Activated T-helper 1 cell treated with anti-CD3 and anti-CD28 coated beads, Interleukin-2, amount 50 U/mL, for 16 hours (primary cell): ENCODE measurements around the gene CRTC2.
"Not testable (repeated sequence)": the region's sequence is repeated elsewhere in the genome, so short reads cannot be mapped to it uniquely, and the experiment has no call there.

Experiments used
- DNase-seq, 2 donors: peaks; one replicate each; pipeline ENCODE4 v3.0.0-alpha.2; 2020; ENCODE audit warnings: low read depth in 1 of 2, low spot score in 1 of 2

Gene CRTC2

GRCh38 chr1:153929981-153930948 is 28.1 kb downstream of the CRTC2 start:
- DNase-seq, result no peak

GRCh38 chr1:153929426-153929825 is 29.0 kb downstream of the CRTC2 start:
- no peak for DNase-seq

DNA sequence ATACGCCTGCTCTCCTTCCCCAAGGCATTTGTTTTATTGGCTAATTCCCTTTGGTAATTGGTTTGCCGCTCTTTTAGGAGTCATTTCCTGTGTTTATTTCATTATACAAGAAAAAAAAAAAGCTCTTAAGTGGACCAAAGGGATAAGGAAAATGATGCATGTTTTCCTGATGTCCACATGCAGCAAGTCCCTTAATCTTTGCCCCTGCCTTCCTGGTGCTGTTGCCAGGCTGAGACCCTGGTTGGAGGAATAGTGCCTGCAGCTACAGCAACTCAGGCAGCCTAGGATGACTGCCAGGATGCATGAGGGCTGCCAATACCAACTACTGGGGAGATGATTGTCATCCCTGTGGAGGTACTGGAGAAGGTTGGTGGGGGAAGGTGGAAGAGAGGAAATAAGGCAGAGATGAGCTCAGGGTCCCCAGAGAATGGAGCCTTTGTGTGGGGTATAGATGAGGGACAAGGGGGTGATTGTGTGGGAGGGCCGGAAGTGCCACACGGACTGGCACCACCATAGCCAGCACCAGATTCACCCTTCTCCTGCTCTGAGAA is 29.5 kb downstream of the CRTC2 start:
- DNase-seq, result no peak

DNA sequence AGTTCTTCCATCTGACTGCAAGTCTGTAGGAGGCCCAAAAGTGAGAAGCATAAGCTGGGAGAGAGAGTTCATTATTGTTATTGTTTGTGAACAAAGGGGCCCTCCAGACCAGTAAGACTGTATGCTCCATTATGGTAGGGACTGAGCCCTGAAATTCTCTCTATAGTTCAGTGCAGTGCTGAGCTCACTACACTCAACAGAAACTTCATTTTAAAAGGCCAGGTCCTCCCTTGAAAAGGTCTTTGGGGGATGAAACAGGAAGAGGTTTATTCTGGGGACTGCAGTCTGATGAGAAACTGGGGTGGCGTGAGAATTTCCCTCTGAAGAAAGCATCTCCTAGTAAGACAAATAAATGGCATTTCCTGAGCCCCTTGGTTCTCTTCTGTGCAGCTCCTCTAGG is 30.2 kb downstream of the CRTC2 start:
- DNase-seq, result no peak

DNA sequence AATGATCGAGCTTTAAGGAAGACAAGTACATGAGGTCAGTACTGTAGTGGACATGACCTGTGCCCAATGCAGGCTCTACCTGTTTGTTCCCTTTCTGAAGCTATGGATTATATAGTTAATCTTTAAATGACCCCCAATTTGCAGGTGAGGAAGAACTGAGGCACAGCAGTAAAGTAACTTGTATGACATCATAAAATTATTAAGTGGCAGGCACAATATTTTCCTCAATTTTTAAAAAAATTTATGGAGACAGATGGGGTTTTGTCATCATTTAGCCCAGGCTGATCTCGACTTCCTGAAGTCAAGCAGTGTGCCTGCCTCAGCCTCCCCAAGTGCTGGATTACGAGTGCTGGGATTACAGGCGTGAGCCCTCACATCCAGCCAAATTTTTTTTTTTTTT is 32.0 kb downstream of the CRTC2 start:
- no peak for DNase-seq

DNA sequence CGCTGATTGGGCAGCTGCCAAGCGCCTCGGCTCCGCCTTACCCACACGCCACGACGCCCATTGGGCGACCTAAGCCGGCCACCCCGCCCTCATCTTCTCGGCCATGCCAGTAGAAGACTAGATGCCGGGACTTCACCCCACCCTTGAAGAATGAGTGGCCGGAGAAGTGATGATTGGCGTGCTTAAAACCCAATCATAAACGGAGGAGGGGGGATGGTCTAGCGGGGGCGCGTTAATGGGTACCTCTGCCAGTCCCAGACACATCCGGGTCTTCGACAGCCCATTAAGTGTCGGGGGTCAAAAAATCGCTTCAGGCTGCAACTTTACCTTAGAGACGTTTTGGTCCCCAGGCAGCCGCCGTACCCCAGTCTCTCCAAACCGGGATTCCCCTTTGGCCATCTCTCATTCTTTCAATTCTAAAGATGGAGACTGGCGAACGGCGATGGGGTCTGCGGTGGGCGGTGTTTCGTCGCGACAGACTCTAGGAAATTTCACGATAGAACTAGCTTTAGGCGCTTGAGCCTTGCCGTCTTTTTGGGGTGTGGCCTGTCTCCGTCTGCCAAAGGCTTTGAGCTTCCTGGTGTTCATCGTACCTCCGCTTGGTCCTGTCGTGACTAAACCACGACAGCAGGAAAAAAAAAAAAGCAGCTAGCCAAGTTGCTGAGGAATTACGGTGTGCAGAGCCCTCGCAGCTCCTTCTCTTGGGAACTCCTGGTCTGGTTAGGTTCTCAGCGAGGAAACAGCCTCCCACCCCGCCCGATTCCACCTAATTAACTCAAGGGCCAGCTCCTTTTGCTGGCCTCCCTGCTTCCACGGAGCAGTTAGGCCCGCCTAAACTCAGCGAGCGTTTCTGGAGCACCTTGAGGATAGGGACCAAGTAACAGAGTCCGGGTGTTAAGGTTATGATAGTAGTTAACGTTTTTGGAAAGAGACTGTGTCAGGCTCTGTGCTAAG is 35.2 kb downstream of the CRTC2 start, which contains the start of gene GATAD2B:
Gene GATAD2B (minus strand): TSS at position 1 of the 954 bp plus-strand sequence. CDS start 94,625 bp downstream, outside the sequence.
- peak; percentile 93 to 97 for DNase-seq

DNA sequence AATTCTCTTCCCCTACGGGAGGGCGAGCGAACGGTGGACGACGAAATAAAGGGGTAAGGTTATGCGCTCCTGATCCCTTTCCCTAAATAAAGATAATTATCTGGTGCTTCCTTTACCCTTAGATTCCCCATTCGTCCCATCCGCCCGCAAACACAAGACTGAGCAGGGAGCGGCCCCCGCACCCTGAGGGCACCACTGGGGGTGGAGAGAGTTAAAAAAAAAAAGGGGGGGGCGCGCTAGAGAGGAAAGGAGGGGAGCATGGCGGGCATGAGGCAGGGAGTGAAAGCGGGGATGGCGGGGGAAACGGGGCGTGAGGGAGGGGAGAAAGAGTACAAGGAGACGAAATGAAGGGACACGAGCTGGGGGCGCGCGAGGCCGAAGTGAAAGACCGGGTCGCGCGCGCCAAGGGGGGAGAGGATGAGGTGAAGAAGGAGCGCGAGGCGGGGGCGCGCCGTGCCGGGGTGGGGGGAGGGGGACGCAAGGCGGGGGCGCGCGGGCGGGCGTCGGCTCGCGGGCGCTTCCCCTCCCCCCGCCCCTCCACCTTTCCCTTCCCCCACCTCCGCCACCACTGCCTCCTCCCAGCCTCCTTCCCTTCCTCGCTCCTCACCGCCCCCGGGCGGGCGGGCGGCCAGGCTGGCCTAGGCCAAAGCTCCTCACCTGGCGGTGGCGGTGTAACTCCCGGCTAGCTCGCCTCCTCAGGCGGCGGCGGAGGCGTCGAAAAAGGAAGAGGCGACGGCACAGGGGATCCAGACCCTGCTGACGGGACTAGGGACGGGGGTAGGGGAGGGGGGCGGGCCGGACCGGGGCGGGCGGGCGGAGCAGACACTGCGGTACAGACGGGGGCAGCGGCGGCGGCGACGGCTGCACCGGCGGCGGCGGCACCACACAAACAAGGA is 36.1 kb downstream of the CRTC2 start:
- peak in 1 of 2 donors; percentile 13 for DNase-seq

DNA sequence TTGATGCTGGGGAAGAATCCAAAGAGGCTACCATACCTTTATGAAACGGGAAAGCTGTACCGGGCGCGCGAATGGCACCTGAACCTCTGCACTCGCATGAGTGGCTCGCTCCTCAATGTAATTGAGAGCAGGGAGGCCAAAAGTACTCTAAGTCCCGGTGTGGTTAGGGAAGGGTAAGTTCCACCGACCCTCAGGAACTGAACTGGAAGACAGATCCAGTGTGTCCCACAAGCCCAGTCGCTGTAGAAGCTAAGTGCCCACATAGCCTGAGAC is 36.7 kb downstream of the CRTC2 start:
- DNase-seq, result no peak

GRCh38 chr1:153921080-153921802 is 37.2 kb downstream of the CRTC2 start:
- DNase-seq, result no peak

DNA sequence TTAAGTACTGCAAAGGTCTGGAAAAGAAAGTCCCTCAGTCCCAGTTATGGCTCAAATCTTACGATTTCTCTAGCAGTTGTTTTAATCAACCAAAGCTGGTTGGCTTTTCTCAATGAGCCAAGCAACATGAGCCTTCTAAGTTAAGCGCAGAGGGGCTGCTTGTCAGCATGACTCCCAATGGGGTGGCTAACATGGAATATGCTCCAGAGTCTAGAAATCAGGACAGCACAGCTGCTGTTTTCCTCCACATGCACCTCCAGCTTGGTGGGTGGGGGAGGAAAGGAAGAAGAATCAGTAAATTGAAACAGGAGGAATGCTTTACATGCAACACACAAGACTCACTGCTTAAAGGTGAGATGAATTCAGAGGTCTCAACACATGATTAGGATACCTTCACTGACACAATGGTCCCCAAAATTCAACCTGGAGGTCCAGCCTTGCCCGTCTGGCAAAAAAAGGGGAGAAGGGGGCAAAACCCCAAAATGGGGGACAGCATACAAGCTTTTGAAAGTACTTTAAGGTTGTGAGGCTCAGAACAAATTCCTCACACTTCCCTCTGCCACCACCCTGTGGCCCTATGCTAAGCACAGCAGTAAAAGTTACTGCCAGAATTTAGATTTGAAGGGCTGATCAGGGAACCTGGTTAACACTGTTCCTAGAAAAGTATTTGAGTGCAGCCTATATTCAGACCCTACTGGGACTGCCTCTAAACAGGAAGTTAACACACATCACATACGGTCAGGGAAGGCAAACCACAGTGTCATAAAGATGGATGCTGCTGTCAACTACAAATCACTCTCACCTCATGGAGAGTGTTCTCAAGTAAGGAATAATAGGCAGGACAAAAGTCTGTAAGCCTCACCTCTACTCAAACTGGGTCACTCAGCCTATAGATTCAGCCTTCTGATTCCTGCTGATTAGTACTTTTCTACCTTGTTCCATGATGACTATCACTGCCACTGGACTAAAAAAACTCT is 38.2 kb downstream of the CRTC2 start:
- DNase-seq, result no peak

- DNase-seq, result no peak
Measured at GRCh38 chr1:153916297-153916696, 42.1 kb downstream of the CRTC2 start.

- DNase-seq, result no peak
Measured at GRCh38 chr1:153912349-153912748, 46.1 kb downstream of the CRTC2 start.

GRCh38 chr1:153910560-153910959 is 47.9 kb downstream of the CRTC2 start:
- DNase-seq, result not testable (repeated sequence)

DNA sequence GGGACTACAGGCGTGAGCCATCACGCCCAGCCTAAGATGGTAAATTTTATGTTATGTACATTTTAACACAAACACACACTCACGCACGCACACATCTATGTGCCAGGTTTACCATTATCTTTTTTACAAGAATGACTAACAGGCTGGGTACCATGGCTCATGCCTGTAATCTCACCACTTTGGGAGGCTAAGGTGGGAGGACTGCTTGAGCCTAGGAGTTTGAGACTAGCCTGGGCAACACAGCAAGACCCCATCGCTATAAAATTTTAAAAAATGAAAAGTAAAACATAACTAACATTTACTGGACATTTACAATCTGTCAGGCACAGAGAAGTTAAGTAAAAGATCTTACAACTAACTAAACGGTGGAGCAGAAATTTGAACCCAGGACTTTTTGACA is 50.3 kb downstream of the CRTC2 start:
- DNase-seq, result no peak

DNA sequence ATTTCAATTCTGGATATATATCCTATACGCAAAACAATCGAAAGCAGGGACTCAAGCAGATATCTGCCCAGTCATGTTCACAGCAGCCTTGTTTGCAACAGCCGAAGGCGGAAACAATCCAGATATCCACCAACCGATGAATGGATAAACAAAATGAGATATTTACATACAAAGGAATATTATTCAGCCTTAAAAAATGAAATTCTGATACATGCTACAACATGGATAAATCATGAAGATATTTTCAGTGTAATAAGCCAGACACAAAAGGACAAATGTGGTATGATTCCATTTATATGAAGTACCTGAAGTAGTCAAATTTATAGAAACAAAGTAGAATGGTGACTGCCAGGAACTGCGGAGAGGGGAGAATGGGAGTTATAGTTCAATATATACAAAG is 51.3 kb downstream of the CRTC2 start:
- DNase-seq, result no peak

DNA sequence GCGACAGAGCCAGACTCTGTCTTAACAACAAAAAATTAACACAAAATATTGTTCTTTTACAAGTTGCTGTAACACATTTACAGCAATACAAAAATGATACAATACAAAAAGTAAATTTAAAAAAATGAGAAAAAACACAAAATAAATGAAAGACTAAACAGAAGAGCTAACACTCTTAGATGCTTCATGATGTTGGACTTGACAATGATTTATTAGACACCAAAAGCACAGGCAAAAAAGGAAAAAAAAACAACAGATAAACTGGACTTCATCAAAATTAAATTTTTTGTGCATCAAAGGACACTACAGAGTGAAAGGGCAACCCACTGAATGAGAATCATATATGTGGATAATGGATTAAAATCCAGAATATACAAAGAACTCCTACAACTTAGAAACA is 52.0 kb downstream of the CRTC2 start:
- DNase-seq, result no peak

GRCh38 chr1:153905908-153906307 is 52.5 kb downstream of the CRTC2 start:
- not testable (repeated sequence) for DNase-seq

GRCh38 chr1:153903841-153904455 is 54.5 kb downstream of the CRTC2 start:
- no peak for DNase-seq
